Esophagus squamous epithelium (tissue), 5 donors: ENCODE data around the gene NRM. TPM values are rescaled to one million over a fixed set of nuclear protein-coding genes. Genes with fewer than 3 reads are reported as not detected.
A peak's percentile ranks its signal among the peaks of the same experiment; 100 is the strongest.

ENCODE experiments used
- DNase-seq: peaks from one replicate; lab custom pipeline; 2025; lab: John Stamatoyannopoulos, UW
- H3K27ac ChIP-seq, 4 donors: fragments of 200-600 bp; sonication (generic); one replicate each; pipeline ENCODE4 v1.5.1; 2016 to 2019; ENCODE audit warnings: mild to moderate bottlenecking in 1 of 4
- H3K27me3 ChIP-seq, 4 donors: fragments of 200-600 bp; sonication (generic); 1 replicate in 3 of 4; 2 replicates in 1 of 4; pipeline versions ENCODE4 v1.5.1 to v1.6.0; 2017 to 2021; ENCODE audit warnings: antibody characterized with exemption in 1 of 4
- H3K36me3 ChIP-seq, 3 donors: fragments of 200-600 bp; sonication (generic); one replicate each; pipeline ENCODE4 v1.5.1; 2016 to 2019
- H3K4me1 ChIP-seq, 3 donors: fragments of 200-600 bp; sonication (generic); one replicate each; pipeline ENCODE4 v1.5.1; 2017 to 2019
- H3K4me3 ChIP-seq, 4 donors: fragments of 200-600 bp; sonication (generic); 1 replicate in 3 of 4; 2 replicates in 1 of 4; pipeline ENCODE4 v1.5.1; 2016 to 2019; ENCODE audit warnings: mild to moderate bottlenecking in 2 of 4, moderate library complexity in 1 of 4
- H3K9me3 ChIP-seq, 3 donors: fragments of 200-600 bp; sonication (generic); one replicate each; pipeline ENCODE4 v1.5.1; 2016 to 2019
- CTCF ChIP-seq, 6 experiments: fragments of 450-650 bp in 4 of 6; fragments of 200-600 bp in 2 of 6; sonication (generic) in 2 of 6; IDR thresholded peaks; one replicate each; pipeline ENCODE4 v1.5.1; 2016 to 2019; ENCODE audit warnings: antibody characterized with exemption in 6 of 6, mild to moderate bottlenecking in 4 of 6, moderate library complexity in 4 of 6
- POLR2A ChIP-seq, 4 donors: fragments of 450-650 bp; IDR thresholded peaks; one replicate each; pipeline ENCODE4 v1.6.1; 2017; ENCODE audit warnings: antibody characterized with exemption in 4 of 4, mild to moderate bottlenecking in 4 of 4, moderate library complexity in 3 of 4
- WGBS, 2 donors: methylation state at CpG; one replicate each; pipeline ENCODE4 v1.1.5; 2018; 5-methylcytosine and 5-hydroxymethylcytosine counted together
- intact Hi-C: fragments of 100-400 bp; cut with DNase I; formaldehyde crosslinking; loops from one replicate; pipeline ENCODE4 v1.15.0; 2022
- total RNA-seq, 4 donors: library from RNA; depleted of rRNA; stranded (reverse); fragments of >200 nt; gene quantifications; one replicate each; pipeline ENCODE4 v1.1.0, GENCODE V29; 2016
- donor health status: DM: yes; HTN: yes; CAD: no.

Gene NRM
- total RNA-seq, 4 donors from 2014 or later: 3.8 to 7.4 (median 6.7) TPM

DNA sequence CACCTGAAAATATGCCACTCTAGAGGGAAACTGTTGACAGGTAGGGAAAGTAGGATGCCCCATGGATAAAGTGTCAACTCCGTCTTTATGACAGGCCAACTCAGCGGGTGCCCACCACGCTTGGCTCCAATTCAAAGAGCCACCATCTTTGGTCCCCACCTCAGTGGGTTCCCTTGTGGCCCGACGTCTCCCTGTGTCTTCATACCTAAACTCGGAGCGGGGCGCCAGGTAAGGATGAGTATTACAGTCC, 26.0 kb upstream of the NRM start:
- DNase-seq: no peak
- peaks cover 0 to 35% (median 7%) of the 10 kb centered on the region in 3 donors for H3K36me3 ChIP-seq
- peaks cover 21 to 57% (median 29%) of the 10 kb centered on the region in 3 donors for H3K4me1 ChIP-seq
- H3K27me3 ChIP-seq: no peaks in the 10 kb centered on the region
- TF ChIP-seq CTCF (IDR thresholded peaks at IDR 0.05) (peak in 1 of 6 experiments; percentile 16), POLR2A (IDR thresholded peaks at IDR 0.05) (no peak)
- no peaks in the 10 kb centered on the region for H3K9me3 ChIP-seq
- peak overlapping the region; percentile 46 to 73 (median 66) for H3K4me3 ChIP-seq
- peak overlapping the region; percentile 90 to 96 (median 96) for H3K27ac ChIP-seq
- intact Hi-C loops: no loop called here
- 3% methylated on average over 5 to 8 of the region's 8 CpGs for WGBS, 2 donors

DNA sequence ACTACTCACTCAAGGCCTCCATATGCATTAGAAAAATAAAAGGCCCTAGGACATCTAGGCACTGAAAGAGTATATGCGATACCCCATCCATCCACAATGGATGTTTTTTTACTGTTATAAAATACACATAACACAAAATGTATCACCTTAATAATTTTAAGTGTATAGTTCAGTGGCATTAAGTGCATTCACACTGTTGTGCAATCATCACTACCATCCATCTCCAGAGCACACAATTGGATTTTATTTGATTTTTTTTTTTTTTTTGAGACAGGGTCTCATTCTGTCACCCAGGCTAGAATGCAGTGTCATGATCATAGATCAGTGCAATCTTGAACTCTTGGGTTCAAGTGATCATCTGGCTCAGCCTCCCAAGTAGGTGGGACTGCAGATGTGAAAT, 23.5 kb upstream of the NRM start:
- no peak for TF ChIP-seq CTCF (IDR thresholded peaks at IDR 0.05)
- no peak for TF ChIP-seq POLR2A (IDR thresholded peaks at IDR 0.05)
- Histone ChIP-seq H3K27me3 (no peaks in the 10 kb centered on the region), H3K4me3 (no peak overlapping the region), H3K4me1 (peaks cover 16 to 42% (median 24%) of the 10 kb centered on the region in 3 donors), H3K36me3 (peaks cover 0 to 59% (median 15%) of the 10 kb centered on the region in 3 donors), H3K9me3 (no peaks in the 10 kb centered on the region), H3K27ac (no peak overlapping the region)
- intact Hi-C loops: no loop called here
- 95 to 100% methylated on average over 1 of the region's 1 CpG for WGBS, 2 donors
- no peak for DNase-seq

DNA sequence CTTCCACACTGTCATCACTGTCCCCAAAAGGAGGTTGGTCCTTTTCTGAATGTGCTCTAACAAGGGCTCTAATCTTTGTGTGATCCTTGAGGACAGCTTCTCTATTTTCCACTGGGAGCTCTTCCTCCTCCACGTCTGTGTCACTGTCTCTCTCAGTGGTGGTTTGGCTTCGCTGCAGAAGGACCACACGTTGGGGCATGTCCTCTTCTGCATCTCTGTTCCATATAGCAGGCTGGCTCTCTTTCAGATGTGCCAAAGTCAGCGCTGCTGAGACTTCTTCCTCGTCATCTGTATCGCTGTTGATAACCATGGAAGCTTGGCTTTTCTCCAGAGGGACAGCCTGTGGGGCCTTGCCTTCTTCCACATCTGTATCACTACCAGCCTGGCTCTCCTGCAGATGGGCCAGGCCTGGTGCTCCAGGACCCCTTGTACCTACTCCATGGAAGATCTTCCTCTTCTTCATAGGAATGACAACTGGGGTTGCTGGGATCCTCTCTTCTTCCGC, 21.7 kb upstream of the NRM start:
- 42 to 71% methylated on average over 7 of the region's 7 CpGs for WGBS, 2 donors
- Histone ChIP-seq H3K9me3 (no peaks in the 10 kb centered on the region), H3K4me3 (no peak overlapping the region), H3K27ac (peak overlapping the region in 1 of 4 donors; percentile 17), H3K36me3 (peaks cover 0 to 75% (median 18%) of the 10 kb centered on the region in 3 donors), H3K27me3 (no peaks in the 10 kb centered on the region), H3K4me1 (peaks cover 7 to 26% (median 9%) of the 10 kb centered on the region in 3 donors)
- no peak for DNase-seq
- intact Hi-C loops: no loop called here
- TF ChIP-seq CTCF (IDR thresholded peaks at IDR 0.05) (no peak), POLR2A (IDR thresholded peaks at IDR 0.05) (no peak)

GRCh38 chr6:30711758-30712380, 21.1 kb upstream of the NRM start:
- peaks cover 0 to 81% (median 18%) of the 10 kb centered on the region in 3 donors for H3K36me3 ChIP-seq
- intact Hi-C loops: no loop called here

More at GRCh38 chr6:30711758-30712380, 21.1 kb upstream of the NRM start:
- Histone ChIP-seq H3K27ac (no peak overlapping the region), H3K27me3 (no peaks in the 10 kb centered on the region), H3K4me1 (peaks cover 7 to 31% (median 9%) of the 10 kb centered on the region in 3 donors), H3K9me3 (no peaks in the 10 kb centered on the region), H3K4me3 (no peak overlapping the region)
- DNase-seq: no peak
- WGBS, 2 donors: 50 to 73% methylated on average over 1 of the region's 1 CpG
- TF ChIP-seq POLR2A (IDR thresholded peaks at IDR 0.05) (no peak), CTCF (IDR thresholded peaks at IDR 0.05) (no peak)
